HG03469 (cell line): Measurements from ENCODE around the gene C19orf12.
A peak's percentile ranks its signal among the peaks of the same experiment; 100 is the strongest.

ENCODE experiments used
- ATAC-seq: cut with Tn5 transposase; IDR thresholded peaks from one replicate; pipeline ENCODE4 v1.9.1; 2021; ENCODE audit warnings: mild to moderate bottlenecking, moderate library complexity, moderate number of reproducible peaks; ENCODE audit not compliant: unreplicated experiment

Gene C19orf12

DNA sequence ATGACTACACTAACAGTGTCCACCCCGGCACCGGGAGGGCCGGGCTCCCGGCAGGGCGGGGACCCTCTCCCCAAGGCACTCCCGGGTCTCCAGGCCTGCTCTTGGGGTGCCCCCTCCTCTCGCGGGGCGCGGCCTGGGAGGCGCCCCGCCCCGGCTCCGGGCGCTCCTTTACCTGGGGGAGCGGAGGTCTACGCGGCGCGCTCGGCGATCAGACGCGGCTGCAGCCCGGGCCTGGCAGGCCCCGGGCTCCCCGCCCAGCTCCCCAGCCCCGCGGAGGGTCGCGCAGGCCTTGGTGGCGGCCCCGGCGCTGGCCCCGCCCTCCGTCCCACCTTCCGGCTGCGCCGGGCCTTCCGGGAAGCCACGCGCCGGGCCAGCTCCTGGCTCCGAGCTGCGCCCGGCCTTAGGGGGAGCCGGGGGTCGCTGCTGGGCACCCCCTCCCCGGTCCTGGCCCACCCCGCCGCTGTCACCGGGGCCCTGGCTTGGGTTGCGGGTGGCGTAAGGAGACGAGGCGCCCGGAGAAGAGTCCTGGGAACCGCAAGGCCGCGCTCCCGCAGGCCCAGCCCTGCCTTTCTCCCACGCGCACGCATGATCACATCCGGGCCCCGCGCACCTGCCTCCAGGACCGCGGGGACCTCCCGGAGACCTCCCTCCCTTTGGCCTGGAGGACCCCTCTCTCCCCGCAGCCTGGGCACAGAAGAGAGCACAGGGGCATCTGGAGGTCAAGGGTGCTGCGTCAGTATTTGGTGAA is at the start of gene C19orf12:
Gene C19orf12, minus strand, starts transcription at position 309 of the 748 bp plus-strand sequence. CDS start 6,848 bp downstream, outside the sequence.
- peak; percentile 43 for ATAC-seq

DNA sequence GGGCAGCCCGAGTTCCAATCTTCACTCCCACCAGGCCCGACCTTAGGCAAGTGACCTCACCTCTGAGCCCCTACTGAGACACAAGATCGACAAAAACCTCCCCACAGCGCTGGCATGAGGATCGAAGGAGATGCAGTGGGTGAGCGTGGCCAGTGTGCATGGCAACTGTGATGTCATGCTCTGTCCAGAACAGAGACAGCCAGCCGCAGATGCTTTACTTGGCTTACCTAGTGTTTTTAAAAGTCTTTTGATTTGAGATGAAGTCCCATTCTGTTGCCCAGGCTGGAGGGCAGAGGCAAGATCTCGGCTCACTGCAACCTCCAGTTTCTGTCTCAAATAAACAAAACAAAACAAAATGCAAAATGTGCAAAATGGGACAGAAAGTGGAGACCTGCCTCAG is 49.3 kb upstream of the C19orf12 start:
- no peak for ATAC-seq

DNA sequence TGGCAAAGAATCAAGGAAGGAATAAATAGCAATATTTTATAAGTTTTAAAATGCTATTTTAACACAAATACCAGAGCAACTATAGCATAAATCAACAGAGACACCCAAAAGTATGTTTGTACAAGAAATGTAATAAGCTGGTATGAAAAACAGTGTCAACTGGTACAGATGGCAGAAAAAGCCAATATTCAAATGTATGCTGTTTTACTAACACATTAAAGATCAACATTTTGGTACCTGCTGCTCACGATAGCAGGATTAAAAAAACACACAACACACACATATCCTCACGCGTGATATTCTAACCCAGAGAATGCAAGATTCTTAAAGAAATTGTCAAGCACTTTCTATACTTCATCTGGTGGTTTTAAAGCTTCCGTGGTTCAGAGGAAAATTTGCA is 48.1 kb upstream of the C19orf12 start:
- no peak for ATAC-seq

DNA sequence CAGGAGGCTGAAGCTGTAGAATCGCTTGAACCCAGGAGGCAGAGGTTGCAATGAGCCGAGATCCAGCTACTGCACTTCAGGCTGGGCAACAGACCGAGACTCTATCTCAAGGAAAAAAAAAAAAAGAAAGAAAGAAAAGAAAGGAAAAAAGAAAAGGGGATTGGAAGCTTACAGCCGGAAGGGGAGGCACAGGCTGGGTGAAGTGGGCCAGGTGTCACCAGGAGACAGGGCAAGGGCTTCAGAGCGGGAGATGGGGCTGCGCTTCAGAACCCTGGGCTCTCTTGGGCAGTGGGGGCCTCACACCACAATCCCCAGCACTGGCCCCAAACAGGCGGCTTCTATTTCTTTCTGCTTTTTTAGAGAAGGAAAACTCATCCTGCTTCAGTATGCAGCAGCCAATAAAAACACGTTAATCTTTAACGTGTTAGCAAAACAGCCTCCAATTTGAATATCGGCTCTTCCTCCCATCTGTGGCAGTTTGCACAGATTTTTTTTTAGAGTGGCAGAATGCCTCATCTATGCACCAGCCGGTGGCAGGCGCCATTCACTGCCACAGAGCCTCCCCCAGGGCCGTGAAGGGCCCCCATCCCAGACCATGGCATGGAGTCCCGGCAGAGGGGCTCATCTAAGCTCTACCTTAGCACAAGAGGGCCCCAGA is 46.6 kb upstream of the C19orf12 start:
- ATAC-seq = no peak

DNA sequence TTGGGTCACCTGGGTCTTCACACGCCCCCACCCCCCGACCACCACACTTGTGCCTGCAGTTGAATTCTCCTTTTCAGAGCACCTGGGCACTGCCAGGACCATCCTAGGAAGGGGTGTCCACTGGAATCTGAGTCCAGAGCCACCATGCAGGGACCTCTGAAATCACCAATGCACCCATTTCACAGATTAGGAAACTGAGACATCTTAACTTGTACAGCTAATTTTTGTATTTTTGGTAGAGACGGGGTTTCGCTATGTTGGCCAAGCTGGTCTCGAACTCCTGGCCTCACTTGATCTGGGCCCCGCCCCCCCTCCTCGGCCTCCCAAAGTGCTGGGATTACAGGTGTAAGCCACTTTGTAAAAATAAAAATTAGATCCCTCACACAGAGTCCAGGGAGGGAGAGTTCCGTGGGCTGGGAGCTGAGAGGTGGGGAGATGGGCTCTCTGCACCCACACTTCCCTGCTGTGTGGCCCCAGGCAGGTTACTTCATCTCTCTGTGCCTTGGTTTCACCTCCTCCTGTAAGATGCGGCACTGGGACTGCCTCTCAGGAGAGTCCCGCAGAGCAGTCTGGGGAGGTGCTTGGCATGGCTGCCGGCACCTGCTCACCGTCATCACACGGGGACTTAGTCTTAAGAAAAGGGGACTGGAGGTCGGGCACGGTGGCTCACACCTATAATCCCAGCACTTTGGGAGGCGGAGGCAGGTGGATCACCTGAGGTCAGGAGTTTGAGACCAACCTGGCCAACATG is 45.9 kb upstream of the C19orf12 start:
- no peak for ATAC-seq

DNA sequence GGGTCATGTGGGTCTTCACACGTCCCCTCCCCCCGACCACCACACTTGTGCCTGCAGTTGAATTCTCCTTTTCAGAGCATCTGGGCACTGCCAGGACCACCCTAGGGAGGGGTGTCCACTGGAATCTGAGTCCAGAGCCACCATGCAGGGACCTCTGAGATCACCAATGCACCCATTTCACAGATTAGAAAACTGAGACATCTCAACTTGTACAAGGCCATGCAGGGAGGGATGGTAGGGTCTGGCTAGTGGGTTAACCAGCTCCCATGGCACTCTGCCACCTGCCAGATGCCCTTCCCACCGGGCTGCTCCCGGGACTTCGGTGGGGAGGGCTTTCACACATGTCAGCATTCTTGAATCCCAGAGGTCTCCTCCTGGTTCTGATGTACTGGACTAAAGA is 44.3 kb upstream of the C19orf12 start:
- ATAC-seq = no peak

DNA sequence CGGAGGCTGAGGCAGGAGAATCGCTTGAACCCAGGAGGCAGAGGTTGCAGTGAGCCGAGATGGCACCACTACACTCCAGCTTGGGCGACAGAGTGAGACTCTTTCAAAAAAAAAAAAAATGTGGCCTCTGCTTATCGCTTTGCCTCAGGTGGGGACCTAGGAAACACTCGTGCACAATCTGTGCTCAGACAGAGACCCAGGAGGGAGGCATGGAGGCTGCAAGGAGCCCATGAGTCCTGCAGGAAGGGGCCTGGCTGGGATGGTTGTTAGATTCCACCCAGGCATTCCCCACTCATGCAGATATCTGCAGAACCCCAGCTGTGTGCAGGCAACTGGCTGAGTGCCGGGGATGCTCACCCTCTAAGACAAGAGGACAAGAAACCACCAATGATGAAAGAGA is 43.8 kb upstream of the C19orf12 start:
- ATAC-seq = no peak

DNA sequence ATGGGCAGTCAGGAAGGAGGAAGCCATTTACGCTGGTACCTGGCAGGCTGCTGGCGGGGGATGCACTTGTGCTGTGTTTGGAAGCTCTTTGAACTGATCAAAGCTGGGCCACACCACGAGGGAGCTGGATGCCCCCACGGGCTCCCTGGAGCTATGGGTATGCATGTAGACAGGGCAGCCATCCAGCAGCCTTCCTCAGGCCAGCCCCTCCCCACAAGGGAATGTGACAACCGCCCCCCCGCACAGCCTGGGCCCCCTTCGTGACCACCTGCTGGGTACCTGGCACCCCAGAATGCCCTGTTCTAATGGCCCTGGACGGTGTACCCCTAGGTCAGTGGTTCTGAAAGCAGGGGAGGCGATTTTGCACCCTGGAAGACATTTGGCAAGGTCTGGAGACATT is 42.5 kb upstream of the C19orf12 start:
- ATAC-seq = no peak

DNA sequence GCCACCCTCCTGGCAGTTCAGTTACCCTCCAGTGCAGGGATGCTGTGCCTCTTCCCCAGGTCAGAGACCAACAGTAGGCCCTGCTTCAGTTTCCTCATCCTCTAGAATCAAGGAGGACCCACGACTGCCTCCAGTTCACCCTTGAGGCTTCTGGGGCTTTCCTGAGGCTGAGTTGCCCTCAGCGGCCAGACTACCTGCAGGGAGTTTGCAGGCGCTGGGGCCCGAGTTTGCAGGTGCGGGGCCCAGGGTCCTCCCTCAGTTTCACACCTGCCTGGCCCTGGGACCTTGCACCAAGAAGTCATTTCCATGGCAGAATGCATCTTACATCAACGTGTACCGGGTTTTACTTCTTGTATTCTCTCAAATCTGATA is 38.9 kb upstream of the C19orf12 start:
- ATAC-seq = no peak

DNA sequence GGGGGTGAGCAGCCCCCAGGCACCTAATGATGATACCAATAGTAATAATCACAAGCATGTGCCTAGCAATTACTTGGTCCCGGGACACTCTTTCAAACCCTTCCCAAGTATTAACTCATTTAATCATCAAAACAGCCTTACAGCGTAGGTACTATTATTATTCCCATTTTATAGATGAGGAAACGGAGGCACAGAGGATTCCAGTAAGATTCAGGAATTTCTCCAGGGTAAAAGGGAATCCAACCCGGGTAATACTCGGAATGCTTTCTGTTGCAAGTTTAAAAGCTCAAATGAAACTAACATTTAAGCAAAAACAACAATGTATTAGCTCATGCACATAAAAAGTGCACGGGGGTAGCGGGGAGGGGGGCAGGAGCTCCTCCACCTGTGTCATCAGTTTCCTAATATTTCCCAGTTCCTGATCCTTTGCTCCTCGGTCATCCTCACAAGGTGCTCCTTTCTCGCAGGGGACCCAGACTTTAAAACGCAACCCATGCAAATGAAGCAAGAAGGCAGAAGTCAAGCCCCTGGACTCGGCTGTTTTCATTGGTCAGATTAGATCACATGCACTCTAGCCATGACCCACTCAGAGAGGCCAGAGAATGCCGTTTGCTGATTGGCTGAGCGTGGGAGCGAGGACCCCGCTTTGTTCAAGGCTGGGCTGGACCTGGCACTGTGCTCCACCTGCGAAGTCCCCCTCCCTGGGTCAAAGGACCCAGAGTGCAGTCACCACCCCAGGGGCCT is 38.3 kb upstream of the C19orf12 start:
- ATAC-seq = no peak

DNA sequence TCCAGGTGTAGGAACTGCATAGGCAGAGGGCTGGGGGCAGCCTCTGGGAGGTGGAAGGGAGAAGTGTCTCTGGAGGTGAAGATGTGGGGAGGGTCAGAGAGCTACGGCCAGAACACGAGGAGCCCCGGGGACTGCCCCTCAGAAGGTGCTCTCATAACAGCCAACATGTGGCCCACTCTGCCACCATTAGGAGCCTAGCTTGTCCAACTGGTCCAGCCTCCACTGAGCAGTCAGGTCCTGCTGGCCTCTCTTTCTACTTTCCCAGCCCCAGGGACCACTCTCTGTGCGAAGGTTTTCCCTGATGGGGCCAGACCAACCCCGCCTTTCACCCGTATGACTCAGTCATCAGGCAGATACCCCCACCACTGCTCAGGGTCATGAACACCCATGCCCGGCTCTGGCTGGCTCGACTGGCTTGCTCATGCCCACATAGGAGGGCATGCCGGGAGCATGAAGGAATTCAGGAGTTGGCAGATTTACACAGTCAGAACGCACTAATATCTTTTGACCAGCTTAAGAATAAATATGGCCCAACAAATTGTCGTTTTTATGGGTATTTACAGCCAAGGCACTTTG is 37.5 kb upstream of the C19orf12 start:
- ATAC-seq = no peak

DNA sequence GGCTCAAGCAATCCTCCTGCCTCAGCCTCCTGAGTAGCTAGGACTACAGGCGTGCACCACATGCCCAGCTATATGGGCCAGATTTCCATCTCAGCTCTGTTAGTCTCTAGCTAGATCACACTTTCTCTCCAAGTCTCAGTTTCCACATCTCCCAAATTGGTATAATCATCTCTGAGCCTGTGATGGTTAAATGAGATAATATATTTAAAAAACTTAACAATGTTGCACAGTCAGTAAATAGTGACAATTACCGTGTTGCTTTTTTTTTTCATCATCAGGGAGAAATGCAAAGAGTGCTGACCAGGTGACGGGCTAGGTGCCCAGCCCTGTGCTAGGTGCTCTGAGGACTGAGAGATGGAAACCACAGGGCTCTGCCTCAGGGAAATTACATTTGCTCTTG is 36.9 kb upstream of the C19orf12 start:
- ATAC-seq = no peak

DNA sequence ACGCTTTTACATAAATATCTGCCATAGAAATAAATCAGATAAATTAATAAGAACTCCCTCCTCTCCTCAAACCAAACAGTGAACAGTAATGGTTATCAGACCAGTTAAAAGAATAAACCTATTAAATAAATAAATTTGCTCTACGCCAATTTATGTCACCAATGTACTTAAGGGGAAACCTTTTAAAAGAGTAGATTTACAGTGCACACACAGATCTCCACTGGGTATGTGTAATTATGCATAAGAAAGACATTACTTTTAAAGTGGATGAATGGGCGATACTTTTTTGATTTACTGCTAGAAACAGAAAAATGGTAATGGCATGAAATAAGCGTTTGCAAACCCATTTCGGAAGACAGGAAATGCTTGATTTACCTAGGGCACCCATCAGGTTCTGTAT is 34.9 kb upstream of the C19orf12 start:
- no peak for ATAC-seq

DNA sequence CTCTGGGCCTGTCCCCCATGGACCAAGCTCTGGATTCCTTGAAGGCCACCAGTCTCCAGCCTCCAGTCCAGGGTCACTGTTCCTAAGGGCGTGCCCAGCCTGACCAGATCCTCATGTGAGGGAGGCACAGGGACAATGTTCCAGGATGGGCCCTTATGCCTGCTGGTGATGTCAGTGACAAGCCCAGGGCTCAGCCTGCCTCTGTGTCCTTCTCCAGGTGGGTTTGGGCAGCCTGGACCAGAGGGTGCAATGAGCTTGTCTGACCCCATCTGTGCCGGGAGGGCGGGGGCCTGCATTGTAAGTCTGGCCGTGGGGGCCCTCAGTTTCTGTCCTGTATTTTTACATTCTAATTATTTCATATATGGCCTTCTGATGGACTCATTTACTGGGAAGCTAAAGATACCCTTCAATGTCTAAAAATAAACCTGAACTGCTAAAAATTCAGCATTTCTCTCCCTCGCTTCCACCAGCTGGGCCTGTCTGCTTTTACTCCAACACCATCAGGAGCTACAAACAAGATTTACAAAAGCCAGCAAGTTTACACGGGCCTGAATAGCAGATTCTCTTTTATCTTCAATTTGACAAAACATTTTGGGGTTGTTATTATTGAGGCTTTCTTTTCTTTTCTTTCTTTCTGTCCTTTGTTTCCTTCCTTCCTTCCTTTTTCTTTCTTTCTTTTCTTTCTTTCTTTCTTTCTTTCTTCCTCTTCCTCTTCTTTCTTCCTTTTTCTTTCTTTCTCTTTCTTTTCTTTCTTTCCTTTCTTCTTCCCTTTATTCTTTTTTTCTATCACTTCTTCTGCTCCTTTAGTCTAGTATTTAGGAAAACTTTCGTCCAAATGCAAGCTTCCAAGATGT is 34.2 kb upstream of the C19orf12 start:
- ATAC-seq = no peak

DNA sequence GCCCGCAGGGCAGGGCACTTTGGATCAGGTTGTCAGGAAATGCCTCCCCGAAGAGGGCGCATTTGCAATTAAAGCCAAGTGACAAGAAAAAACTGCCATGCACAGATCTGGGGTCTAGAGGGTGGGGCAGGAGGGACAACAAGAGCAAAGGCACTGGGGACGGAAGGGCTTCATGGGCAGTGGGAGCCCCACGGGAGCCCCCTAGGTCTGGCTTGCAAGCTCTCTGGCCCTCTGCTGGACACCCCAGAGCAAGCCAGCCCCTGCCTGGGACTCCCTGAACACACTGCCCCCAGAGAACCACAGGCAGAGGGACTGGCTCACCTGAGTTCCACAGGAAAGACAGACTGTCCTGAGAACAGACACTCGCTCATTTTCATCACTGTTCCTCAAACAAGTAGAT is 30.2 kb upstream of the C19orf12 start:
- no peak for ATAC-seq

DNA sequence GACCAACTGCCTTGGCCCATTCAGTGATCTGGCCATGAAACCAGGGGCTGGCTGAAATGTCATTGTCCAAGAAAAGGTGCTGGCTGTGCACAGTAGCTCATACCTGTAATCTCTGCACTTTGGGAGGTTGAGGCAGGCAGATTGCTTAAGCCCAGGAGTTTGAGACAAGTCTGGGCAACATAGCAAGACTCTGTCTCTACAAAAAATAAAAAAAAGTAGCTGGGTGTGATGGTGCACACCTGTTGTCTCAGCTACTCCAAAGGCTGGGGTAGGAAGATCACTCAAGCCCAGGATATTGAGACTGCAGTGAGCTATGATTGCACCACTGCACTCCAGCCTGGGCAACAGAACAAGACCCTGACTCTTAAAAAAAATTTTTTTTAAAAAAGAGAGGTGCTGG is 28.6 kb upstream of the C19orf12 start:
- ATAC-seq = no peak

DNA sequence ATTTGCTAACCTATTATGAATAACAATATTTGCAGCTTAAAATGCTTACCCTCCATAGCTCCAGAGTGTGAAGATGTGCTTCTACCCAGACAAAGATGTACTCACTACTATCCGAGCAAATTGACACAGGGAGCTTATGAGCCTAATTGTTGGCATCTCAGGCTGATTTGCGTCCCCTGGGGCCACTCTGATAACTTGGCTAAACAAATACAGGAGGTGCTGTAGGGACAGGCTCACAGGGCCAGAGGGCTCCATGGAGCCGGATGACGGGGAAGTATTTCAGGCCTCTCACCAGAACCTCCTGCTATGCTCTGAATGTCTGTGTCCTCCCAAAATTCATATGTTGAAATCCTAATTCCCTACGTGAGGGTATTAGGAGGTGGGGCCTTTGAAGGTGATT is 26.7 kb upstream of the C19orf12 start:
- no peak for ATAC-seq

DNA sequence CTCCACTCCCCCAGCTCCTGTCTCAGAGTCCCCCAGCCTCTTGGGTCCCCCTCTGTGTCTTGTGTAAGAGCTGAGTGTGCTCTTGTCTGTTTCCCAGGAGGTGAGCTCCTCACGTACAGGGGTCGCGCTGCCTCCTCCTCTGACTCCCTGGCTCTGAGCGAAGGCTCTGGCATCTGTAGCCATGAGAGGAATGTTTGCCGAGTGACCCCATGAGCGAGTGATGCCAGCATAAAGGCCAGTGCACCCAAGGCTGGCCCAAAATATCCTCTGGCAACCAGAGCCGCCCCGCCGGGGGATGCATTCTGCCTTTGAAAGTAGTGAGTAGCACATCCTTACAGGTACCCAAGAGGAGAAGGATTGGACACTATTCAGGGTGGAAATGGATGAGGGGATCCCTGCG is 26.2 kb upstream of the C19orf12 start:
- ATAC-seq = no peak

DNA sequence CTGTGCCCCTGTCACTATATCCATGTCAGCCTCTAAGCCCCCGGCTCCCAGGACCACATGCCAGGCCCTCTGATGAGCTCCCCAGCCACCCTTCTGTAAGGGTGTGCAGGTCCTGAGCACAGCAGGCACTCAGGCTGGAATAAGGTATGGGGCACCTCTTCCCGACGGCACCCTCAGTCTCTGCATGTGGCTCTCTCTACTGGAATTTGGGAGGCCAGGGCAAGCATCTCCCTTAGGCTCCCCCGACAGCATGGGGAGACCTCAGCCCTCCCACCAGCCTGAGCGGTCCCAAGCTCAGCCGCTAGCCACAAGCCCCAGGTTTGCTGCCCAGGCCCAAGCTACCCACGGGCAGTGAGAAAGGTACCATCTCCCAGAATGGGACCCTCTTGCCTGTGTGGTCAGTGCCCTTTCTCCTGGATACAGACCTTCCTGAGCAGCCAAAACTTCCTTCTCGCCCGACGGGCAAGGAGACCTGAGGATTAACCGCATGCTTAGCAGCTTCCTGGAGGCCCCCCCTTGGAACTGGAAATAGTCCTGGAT is 22.5 kb upstream of the C19orf12 start:
- ATAC-seq = no peak

DNA sequence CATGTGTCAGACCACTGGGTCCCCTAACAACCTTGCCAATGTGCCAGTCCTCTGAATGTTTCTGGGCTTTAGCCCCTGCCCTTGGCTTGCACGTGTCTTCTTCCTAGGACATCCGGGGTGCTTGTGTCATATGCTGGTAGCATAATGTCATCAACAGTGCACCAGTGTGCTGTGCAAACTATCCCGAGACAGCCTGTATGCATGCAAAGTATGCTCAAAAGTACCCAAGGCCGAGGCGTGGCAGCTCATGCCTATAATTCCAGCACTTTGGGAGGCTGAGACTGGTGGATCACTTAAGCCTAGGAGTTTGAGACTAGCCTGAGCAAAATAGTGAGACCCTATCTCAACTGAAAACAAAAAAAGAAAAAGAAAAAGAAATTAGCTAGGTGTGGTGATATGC is 20.8 kb upstream of the C19orf12 start:
- ATAC-seq = no peak
